Loucy (cell line): ENCODE results near the gene ST6GAL1.

Experiments used
- H2AFZ ChIP-seq: fragments of 200-600 bp; sonication (generic); 2 replicates; pipeline ENCODE4 v1.6.0; 2016; ENCODE audit warnings: antibody characterized with exemption, mild to moderate bottlenecking, low read length, moderate library complexity
- H3F3A ChIP-seq: fragments of 200-600 bp; 2 replicates; pipeline ENCODE4 v1.6.0; 2016; ENCODE audit warnings: antibody characterized with exemption, low read depth, mild to moderate bottlenecking
- H3K27me3 ChIP-seq: fragments of 200-600 bp; sonication (generic); 2 replicates; pipeline ENCODE4 v1.6.1; 2014; ENCODE audit warnings: low read length, mild to moderate bottlenecking; ENCODE audit not compliant: insufficient read depth, poor library complexity, severe bottlenecking
- H3K36me3 ChIP-seq: fragments of 200-600 bp; sonication (generic); 2 replicates; pipeline ENCODE4 v1.6.1; 2016; ENCODE audit warnings: low read length; ENCODE audit not compliant: insufficient read depth
- H3K4me1 ChIP-seq: fragments of 200-600 bp; sonication (generic); 2 replicates; pipeline ENCODE4 v1.5.1; 2014; ENCODE audit warnings: low read length, mild to moderate bottlenecking; ENCODE audit not compliant: insufficient read depth, poor library complexity, severe bottlenecking
- H3K4me2 ChIP-seq: fragments of 200-600 bp; sonication (generic); 2 replicates; pipeline ENCODE4 v1.6.0; 2014; ENCODE audit warnings: antibody characterized with exemption, low read length, low read depth, mild to moderate bottlenecking; ENCODE audit not compliant: poor library complexity, severe bottlenecking
- H3K4me3 ChIP-seq: fragments of 200-600 bp; sonication (generic); 2 replicates; pipeline ENCODE4 v1.5.1; 2014; ENCODE audit warnings: low read length, mild to moderate bottlenecking, mixed read lengths; ENCODE audit not compliant: poor library complexity, severe bottlenecking
- H3K79me2 ChIP-seq: fragments of 200-600 bp; sonication (generic); 2 replicates; pipeline ENCODE4 v1.6.1; 2014; ENCODE audit warnings: low read length; ENCODE audit not compliant: insufficient read depth
- H3K9ac ChIP-seq: fragments of 200-600 bp; sonication (generic); 2 replicates; pipeline ENCODE4 v1.6.0; 2014; ENCODE audit warnings: mild to moderate bottlenecking, low read depth, low read length, moderate library complexity; ENCODE audit not compliant: poor library complexity, severe bottlenecking
- H3K9me2 ChIP-seq: fragments of 200-600 bp; sonication (generic); replicated peaks from 2 replicates; pipeline ENCODE4 v1.6.1; 2016; ENCODE audit warnings: low read depth, low read length, mixed read lengths
- H3K9me3 ChIP-seq: fragments of 200-600 bp; sonication (generic); 2 replicates; pipeline ENCODE4 v1.6.1; 2014; ENCODE audit warnings: mild to moderate bottlenecking, antibody characterized with exemption, low read length, low read depth; ENCODE audit not compliant: insufficient read depth
- H4K20me1 ChIP-seq: fragments of 200-600 bp; sonication (generic); 2 replicates; pipeline ENCODE4 v1.6.0; 2014; ENCODE audit warnings: antibody characterized with exemption, low read length, mild to moderate bottlenecking; ENCODE audit not compliant: insufficient read depth, poor library complexity, severe bottlenecking
- CTCF ChIP-seq: fragments of 200-600 bp; sonication (generic); conservative IDR thresholded peaks from 2 replicates; pipeline ENCODE4 v1.5.1; 2014; ENCODE audit warnings: mild to moderate bottlenecking, antibody characterized with exemption, low read length
- EZH2phosphoT487 ChIP-seq: fragments of 200-600 bp; IDR thresholded peaks from 2 replicates; pipeline ENCODE4 v1.6.1; 2018; ENCODE audit warnings: antibody characterized with exemption, mild to moderate bottlenecking, moderate library complexity, borderline replicate concordance

The ST6GAL1 gene

GRCh38 chr3:187080799-187081450 is 150.6 kb downstream of the ST6GAL1 start:
- H3K79me2 ChIP-seq, result no peaks in the 10 kb centered on the region
- no peak overlapping the region for H3K9ac ChIP-seq
- no peaks in the 10 kb centered on the region for H3K9me3 ChIP-seq
- no peaks in the 10 kb centered on the region for H3K9me2 ChIP-seq
- no peak overlapping the region for H3K4me3 ChIP-seq
- no peaks in the 10 kb centered on the region for H3K27me3 ChIP-seq
- peaks cover 10% of the 10 kb centered on the region for H3K4me1 ChIP-seq
- no peaks in the 10 kb centered on the region for H3F3A ChIP-seq
- no peak overlapping the region for H3K4me2 ChIP-seq
- H2AFZ ChIP-seq, result no peak overlapping the region
- TF ChIP-seq CTCF (no peak), EZH2phosphoT487 (no peak)
- H4K20me1 ChIP-seq, result no peaks in the 10 kb centered on the region
- H3K36me3 ChIP-seq, result peaks cover 20% of the 10 kb centered on the region; the same call in 1 of the 2 replicates

DNA sequence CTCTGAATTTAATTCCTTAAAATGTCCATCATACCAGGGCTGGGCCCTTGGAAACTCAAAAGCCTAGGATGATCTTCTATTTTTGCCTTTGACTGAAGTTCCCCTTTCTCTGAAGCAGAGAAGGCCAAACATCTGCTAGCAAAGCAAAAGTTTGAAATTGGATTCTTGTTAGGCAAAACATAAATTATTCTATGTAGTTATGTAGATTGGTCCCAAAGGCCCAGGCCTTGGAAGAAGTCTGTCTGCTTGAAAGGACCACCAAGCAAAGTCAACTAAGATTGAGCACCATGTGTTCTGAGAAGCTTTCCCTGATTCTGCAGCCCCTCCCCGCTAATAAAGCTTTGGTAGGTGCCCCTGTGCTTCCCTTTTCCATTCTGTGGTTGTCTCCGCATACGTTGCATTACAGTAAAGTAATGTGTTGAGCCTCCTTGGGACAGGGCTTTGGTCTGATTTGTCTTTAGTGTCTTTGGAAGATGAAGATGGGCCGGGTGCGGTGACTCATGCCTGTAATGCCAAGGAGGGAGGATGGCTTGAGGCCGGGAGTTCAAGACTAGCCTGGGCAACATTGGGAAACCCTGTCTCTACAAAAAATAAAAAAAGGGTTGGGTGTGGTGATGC is 152.5 kb downstream of the ST6GAL1 start:
- no peak overlapping the region for H2AFZ ChIP-seq
- no peaks in the 10 kb centered on the region for H4K20me1 ChIP-seq
- H3K4me1 ChIP-seq, result peaks cover 10% of the 10 kb centered on the region
- no peaks in the 10 kb centered on the region for H3K9me3 ChIP-seq
- no peaks in the 10 kb centered on the region for H3F3A ChIP-seq
- TF ChIP-seq EZH2phosphoT487, result no peak
- no peak for TF ChIP-seq CTCF
- no peak overlapping the region for H3K9ac ChIP-seq
- no peak overlapping the region for H3K4me3 ChIP-seq
- no peaks in the 10 kb centered on the region for H3K27me3 ChIP-seq
- H3K9me2 ChIP-seq, result no peaks in the 10 kb centered on the region
- H3K4me2 ChIP-seq, result no peak overlapping the region
- no peaks in the 10 kb centered on the region for H3K79me2 ChIP-seq
- H3K36me3 ChIP-seq, result peaks cover under 1% of the 10 kb centered on the region; the same call in 1 of the 2 replicates

- H2AFZ ChIP-seq, result no peak overlapping the region
- no peaks in the 10 kb centered on the region for H3K36me3 ChIP-seq
- H3K9ac ChIP-seq, result no peak overlapping the region
- no peak for TF ChIP-seq EZH2phosphoT487
- no peak for TF ChIP-seq CTCF
- no peaks in the 10 kb centered on the region for H3K79me2 ChIP-seq
- no peaks in the 10 kb centered on the region for H3K27me3 ChIP-seq
- H4K20me1 ChIP-seq, result no peaks in the 10 kb centered on the region
- H3K9me2 ChIP-seq, result no peaks in the 10 kb centered on the region
- no peaks in the 10 kb centered on the region for H3F3A ChIP-seq
- H3K9me3 ChIP-seq, result no peaks in the 10 kb centered on the region
- no peak overlapping the region for H3K4me2 ChIP-seq
- H3K4me3 ChIP-seq, result no peak overlapping the region
- peaks cover 10% of the 10 kb centered on the region for H3K4me1 ChIP-seq
Observed at GRCh38 chr3:187084126-187084525, 153.8 kb downstream of the ST6GAL1 start.
